ENCODE measurements around the gene OTUB2.
"Not testable (repeated sequence)": the region's sequence is repeated elsewhere in the genome, so short reads cannot be mapped to it uniquely, and the experiment has no call there.

OTUB2 gene

DNA sequence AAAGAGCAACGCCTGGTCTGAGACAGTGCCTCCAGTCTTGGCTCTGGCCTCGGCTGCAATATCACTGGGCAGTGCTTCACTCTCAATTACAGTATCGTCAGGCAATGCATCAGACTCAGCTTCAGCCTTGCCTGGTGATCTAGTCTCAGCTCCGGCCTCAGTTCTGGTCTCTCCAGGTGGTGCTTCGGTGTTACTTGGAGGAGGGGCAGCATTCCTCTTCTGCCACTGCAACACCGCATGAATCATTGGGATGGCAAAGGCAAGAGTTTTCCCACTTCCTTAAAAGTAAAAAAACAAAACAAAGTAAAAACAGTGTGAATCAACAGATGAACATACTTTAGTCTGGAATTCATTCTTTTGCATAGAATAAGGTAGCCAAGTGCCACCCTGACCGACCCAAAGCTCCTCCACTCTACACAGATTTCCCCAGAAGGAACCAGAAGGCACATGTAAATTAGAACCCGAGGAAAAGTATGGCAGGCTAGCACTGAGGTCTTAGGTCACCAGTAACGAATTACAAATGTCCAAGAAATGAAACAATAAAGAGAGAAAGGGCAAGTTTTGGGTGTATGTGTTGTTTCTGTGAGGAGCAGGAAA lies 36.3 kb downstream of the OTUB2 start:
- peak; percentile 47 for DNase-seq

DNA sequence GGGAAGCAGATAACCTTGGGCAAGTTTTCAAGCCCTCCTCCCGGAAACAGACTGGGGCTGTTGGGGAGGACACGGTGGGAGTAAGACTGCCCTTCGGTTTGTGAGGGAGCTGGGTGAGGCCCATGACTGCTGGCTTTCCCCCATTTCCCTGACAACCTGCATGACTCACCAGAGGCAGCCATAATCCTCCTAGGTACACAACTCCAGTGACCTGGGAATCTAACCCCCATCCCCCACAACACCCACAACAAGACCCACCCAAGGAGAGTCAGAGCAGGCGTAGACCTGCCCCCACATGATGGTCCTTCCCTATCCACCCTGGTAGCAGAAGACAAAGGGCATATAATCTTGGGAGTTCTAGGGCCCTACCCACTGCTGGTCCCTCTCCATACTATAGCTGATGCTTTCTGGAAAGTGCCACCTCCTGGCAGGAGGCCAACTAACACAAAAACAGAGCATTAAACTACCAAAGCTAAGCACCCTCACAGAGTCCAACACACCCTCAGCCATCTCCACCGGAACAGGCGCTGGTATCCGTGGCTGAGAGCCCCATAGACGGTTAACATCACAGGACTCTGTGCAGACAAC lies 40.0 kb downstream of the OTUB2 start:
- peak; percentile 14 for DNase-seq

DNA sequence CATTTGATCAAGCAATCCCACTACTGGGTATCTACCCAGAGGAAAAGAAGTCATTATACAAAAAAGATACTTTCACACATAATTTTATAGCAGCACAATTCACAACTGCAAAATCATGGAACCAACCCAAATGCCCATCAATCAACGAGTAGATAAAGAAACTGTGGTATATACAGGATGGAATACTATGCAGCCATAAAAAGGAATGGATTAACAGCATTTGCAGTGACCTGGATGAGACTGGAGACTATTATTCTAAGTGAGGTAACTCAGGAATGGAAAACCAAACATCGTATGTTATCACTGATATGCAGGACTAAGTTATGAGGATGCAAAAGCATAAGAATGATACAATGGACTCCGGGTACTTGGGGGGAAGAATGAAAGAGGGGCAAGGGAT lies 45.9 kb downstream of the OTUB2 start:
- not testable (repeated sequence) for DNase-seq

DNA sequence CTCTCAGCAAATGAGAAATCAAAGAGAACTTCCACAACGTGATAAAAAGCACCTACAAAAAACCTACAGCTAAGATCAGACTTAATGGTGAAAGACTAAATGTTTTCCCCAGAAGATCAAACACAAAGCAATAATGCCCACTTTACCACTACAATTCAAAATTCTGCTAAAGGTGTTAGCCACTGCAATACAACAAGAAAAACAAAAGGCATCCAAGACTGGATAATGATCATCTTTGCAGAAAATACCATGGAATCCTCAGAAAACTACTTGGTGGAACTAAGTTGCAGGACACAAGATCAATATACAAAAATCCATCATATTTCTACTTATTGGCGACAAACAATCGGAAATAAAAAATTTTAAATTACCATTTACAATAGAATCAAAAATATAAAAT lies 48.4 kb downstream of the OTUB2 start:
- DNase-seq: no peak

DNA sequence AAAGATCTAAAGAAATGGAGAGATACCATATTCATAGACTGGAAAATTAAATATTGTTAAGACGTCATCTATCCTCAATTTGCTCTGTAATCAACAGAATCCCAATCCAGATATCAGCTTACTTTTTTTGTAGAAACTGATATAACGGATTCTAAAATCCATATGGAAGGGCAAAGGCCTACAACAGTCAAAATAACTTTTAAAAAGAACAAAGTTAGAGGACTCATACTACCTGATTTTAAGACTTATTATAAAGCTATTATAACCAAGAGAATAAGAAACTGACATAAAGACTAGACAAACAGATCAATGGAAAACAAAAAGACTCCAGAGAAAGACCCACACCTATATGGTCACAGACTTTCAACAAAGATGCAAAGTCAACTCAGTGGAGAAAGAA lies 48.9 kb downstream of the OTUB2 start:
- no peak for DNase-seq

DNA sequence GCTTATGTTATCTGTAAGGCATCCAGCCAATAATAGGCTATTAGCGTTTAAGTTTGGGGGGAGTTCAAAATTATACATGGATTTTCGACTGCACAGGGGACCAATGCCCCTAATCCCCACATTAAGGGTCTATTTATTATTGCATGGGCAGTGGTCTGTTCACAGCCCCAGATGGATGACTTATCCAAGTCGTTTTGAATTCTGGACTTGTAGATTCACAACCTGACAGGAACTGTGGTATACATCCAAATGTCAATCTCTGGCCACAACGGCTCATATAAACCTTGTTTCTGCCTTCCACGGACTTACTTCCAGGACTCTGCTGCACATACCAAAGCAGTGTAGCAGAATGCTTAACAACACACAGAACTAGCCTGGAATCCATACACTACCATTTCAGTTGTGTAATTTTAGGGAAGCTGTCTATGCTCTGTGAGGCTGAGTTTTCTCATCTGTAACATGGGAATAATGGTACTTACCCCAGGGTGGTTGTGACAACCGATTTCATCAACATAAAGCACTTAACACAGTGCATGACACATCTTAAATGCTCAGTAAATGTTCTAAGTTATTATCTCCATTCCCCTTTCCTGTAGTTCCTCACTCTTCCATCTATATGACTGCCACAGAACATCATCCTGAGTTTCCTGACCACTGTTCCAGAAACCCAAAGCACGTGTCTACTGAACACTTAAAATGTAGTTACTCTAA lies 51.1 kb downstream of the OTUB2 start:
- DNase-seq: no peak

DNA sequence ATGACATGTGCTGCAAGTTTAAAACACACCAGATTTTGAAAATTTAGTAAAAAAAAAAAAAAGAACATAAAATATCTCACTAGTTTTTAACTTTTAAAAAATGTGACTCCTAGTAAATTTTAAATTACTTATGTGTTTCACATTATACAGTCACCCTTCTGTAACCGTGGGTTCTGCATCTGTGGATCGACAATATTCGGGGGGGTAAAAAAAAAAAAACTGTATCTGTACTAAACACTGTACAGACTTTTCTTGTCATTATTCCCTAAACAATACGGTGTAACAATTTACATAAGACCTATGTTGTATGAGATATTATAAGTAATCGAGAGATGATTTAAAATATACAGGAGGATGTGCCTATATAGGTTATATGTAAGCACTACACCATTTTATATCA lies 51.7 kb downstream of the OTUB2 start:
- no peak for DNase-seq

DNA sequence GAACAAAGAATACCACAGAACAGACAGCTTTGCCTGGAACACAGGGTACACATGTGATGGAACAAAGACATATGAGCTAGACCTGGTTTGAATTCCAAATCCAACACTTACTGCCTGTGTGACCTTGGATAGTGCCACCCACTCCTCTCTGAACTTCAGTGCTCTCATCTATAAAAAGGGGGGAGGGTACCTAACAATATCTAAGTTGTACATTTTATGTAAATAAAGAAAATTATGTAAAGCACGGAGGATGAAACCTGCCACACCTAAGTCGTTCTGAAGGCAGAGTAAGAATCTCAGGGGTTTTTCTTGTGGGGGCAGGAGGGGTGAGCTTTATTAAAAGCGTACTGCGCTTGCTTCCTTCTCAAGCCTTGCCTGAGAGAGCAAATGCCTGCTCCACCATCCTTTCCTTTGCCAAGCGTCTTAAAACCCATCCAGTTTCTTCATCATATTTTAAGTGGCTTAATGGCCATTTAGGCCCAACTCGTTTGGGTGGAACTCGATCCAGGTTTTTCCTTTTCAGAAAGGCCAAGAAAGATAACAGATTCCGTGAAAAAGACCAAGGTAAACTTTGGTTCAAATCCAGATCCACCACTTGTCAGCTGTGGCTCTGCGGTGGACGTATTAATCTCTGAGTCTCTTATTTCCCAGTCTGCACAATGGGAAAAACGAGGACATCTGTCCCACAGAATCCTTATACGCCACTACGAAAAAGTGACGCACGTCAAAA lies 53.9 kb downstream of the OTUB2 start:
- peak; percentile 14 for DNase-seq

DNA sequence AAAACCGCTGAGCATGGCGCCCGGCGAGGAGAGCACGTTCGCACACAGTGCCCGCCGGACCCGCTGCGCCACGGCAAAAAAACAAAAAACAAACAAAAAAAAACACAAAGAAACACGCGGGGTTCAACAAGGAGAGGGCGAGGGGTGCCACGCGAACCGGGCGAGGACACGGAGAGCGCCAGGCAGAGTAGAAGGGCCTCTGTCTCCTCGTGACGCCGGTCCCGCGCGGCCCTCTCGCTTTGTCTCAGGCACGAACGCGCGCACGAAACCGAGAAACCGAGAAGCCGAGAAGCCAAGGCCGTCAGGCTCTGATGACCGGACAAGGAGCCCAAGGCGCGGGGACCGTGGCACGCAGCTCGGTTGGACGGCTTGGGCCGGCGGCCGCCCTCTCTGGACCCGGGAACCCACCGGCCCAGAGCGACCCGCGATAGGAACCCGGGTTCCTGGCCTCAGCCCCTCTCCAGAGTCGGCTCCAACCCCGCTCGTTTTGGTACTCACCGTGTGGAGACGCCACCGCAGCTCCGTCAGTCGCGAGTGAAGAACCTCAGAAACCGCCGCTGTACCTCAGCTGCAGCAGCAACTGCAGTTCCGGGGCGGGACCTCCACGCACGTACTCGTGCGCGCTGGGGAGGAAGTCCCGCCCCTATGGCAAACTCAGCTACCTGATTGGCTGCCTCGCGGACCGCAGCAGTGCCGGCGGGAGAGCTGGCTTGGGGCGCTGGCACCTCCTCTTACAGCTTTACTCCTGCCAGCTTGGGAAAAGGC lies 54.7 kb downstream of the OTUB2 start, which contains the start of the genes DDX24 and IFI27L1:
TSS of gene DDX24 (minus strand) at position 582 of the 765 bp plus-strand sequence. CDS start 1,460 bp downstream, outside the sequence.
TSS of gene IFI27L1 (plus strand) at position 690 of the 765 bp plus-strand sequence. CDS start 15,628 bp downstream, outside the sequence.
- peak; percentile 82 for DNase-seq

DNA sequence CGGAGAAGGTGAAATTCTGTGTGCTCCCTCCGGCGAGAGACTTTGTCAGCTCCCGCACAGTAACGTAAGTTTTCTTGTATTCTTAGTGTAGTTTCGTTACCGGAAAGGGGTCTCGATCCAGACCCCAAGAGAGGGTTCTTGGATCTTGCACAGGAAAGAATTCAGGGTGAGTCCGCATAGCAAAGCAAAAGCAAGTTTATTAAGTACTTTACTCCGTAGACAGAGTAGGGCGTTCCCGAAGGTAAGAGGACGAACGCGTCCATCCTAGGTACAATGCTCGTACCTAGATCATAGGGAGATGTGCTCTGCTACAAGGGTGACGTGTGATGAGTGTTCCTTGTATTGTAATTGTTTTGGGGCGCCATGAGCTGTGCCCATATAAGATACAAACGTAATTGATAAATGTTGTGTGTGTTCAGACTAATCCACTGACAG lies 55.3 kb downstream of the OTUB2 start:
- no peak for DNase-seq

DNA sequence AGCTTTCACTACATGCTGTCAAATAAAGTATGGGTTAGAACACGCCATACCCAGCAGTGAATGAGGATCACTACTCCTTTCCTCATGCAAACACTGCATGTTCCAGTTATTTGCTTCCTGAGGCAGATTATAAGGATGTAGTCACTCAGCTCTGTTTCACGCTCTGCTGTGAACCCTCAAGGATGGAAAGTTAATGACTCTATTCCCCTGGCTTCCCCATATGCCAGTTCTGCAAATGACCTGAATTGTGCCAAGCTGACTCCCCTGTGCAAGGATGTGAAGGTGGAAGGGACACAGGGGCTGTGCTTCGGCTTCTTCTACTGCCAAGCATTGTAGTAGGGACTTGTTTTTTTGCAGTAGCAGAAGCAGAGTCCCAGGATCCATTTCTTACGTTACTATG lies 61.8 kb downstream of the OTUB2 start:
- no peak for DNase-seq

DNA sequence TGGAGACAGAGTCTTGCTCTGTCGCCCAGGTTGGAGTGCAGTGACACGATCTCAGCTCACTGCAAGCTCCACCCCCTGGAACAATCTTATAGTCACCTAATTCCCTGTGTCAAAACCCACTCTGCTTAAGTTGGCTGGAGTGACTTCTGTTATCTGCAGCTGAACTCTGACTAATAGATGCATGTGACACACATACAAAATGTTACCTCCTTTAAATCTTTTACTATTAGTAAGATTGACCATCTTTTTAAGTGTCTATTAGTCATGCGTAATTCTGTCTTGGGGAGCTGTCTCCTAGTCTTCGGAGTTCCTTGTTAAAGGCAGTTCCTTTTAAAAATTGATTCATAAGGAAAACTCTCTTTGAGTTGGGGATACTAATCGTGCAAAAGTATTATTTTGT lies 62.4 kb downstream of the OTUB2 start:
- peak; percentile 14 for DNase-seq

DNA sequence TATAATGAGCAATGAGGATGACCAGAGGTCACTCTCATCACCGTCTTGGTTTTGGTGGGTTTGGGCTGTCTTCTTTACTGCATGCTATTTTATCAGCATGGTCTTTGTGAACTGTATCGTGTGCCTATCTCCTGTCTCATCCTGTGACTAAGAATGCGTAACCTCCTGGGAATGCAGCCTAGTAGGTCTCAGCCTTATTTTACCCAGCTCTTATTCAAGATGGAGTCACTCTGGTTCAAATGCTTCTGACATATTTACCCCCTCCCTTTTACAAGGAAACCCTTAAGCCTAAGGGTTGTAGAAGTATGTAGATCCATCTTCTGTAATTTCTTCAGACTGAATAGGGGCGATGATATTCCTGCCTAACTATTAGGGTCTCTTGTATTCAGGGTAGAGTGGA lies 63.3 kb downstream of the OTUB2 start:
- DNase-seq: no peak

DNA sequence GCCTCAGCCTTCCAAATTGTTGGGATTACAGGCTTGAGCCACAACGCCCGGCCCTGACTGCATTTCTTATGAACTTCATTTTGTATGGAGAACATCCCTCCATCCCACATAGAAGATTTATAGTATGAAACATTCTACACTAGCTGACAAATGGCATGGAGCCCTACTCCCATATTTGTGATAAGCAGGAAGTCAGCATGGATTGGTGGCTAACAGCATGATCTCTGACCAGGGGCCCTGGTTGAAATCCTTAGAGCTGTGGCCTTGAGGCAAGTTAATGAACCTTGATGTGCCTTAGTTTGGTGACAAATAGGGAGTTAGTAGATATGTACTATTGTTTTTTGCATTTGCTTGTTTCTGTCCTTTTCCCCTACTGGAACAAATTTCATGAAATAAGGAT lies 67.3 kb downstream of the OTUB2 start:
- no peak for DNase-seq

DNA sequence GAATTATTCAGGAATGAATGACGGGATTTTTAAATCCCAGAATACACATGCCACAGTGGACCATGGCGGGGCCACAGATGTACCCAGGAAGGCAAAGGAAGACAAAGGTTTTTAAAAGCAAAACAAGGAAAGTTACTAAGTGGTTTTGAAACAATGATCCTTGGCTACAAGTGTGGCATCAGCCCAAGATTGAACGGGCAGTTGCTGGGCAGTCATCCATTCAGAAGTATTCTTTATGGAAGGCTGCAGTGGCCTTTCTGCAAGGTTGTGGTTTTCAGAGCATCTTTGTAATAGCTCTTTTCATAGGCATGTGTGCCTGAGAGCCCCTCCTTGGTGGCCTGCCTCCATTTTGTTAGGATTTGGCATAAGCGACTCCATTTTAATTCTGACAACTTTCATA lies 71.0 kb downstream of the OTUB2 start:
- peak; percentile 58 for DNase-seq
